Adrenal gland (tissue), 12 donors: ENCODE data around the gene ARPP21. TPM values are rescaled to one million over a fixed set of nuclear protein-coding genes. Genes with fewer than 3 reads are reported as not detected.
A peak's percentile ranks its signal among the peaks of the same experiment; 100 is the strongest.
"Not testable (repeated sequence)": the region's sequence is repeated elsewhere in the genome, so short reads cannot be mapped to it uniquely, and the experiment has no call there.

Experiments
- DNase-seq, 7 donors: peaks; one replicate each; pipeline ENCODE4 v3.0.0-alpha.2; 2019 to 2020
- H3K27ac ChIP-seq, 5 donors: fragments of 200-600 bp; sonication (generic) in 4 of 5; 1 replicate in 3 of 5; 2 replicates in 2 of 5; pipeline versions ENCODE4 v1.5.1 to v1.8.0; 2016 to 2020; ENCODE audit warnings: mild to moderate bottlenecking in 1 of 5
- H3K27me3 ChIP-seq: fragments of 200-600 bp; 2 replicates; pipeline ENCODE4 v1.8.0; 2021
- H3K36me3 ChIP-seq, 2 donors: fragments of 200-600 bp; replicated peaks in 1 of 2; 1 replicate in 1 of 2; 2 replicates in 1 of 2; pipeline versions ENCODE4 v1.5.1 to v1.8.0; 2018 to 2022
- H3K4me1 ChIP-seq, 2 donors: fragments of 200-600 bp; replicated peaks in 1 of 2; 1 replicate in 1 of 2; 2 replicates in 1 of 2; pipeline versions ENCODE4 v1.5.1 to v1.8.0; 2018 to 2021
- H3K4me3 ChIP-seq, 4 donors: fragments of 200-600 bp; sonication (generic) in 3 of 4; one replicate each; pipeline ENCODE4 v1.5.1; 2016 to 2018
- H3K9me3 ChIP-seq, 3 donors: fragments of 200-600 bp; sonication (generic) in 1 of 3; replicated peaks in 1 of 3; 1 replicate in 2 of 3; 2 replicates in 1 of 3; pipeline versions ENCODE4 v1.5.1 to v1.8.0; 2016 to 2021
- CTCF ChIP-seq, 6 experiments: fragments of 450-650 bp in 4 of 6; fragments of 200-600 bp in 2 of 6; sonication (generic) in 1 of 6; IDR thresholded peaks; 1 replicate in 5 of 6; 2 replicates in 1 of 6; pipeline versions ENCODE4 v1.5.1 to v1.8.0; 2016 to 2021; ENCODE audit warnings: antibody characterized with exemption in 6 of 6, mild to moderate bottlenecking in 2 of 6, moderate library complexity in 1 of 6
- POLR2A ChIP-seq, 2 donors: fragments of 450-650 bp; IDR thresholded peaks; one replicate each; pipeline ENCODE4 v1.6.1; 2017; ENCODE audit warnings: antibody characterized with exemption in 2 of 2, mild to moderate bottlenecking in 2 of 2, moderate library complexity in 1 of 2
- WGBS, 4 donors: extraction: QIAGEN DNeasy Blood & Tissue Kit in 2 of 4; methylation state at CpG; one replicate each; pipeline versions ENCODE4 v1.1.5 to v1.1.7; 2013 to 2017; 5-methylcytosine and 5-hydroxymethylcytosine counted together
- intact Hi-C, 2 donors: fragments of 100-400 bp; cut with DNase I; formaldehyde crosslinking; loops; one replicate each; pipeline versions ENCODE4 v1.14.1 to v1.15.0; 2022 to 2023
- polyA plus RNA-seq, 3 donors: library from polyadenylated mRNA; stranded (reverse); fragments of 200-250 nt in 2 of 3; fragments of 350-450 nt in 1 of 3; fragmentation: Illumina TruSeq in 1 of 3; extraction: RNeasy Lipid Tissue Mini Kit (QIAGEN cat#74804) in 1 of 3; gene quantifications; one replicate each; pipeline ENCODE4 v1.2.3, GENCODE V29; 2013 to 2014
- total RNA-seq, 9 donors: library from RNA; depleted of rRNA in 4 of 9; stranded (reverse); fragments of >200 nt in 4 of 9; fragments of 120-200 nt in 1 of 9; fragmentation: NEBNext Ultra II Directional in 1 of 9; extraction: Animal tissue kit (Norgen Biotek cat#: 25700) in 1 of 9; gene quantifications; one replicate each; pipeline versions ENCODE4 v1.1.0 to v1.2.4, GENCODE V29; 2013 to 2023
- donor health status: healthy with polysubstance abuse.
- donor health status: Bipolar disorder and iron deficiency.
- donor health status: DM: yes; HTN: yes; CAD: no.
- donor health status: DM: no; HTN: no; CAD: no.
- donor health status: DM: no; HTN: no; CAD: no.
- donor health status: DM: yes; HTN: yes; CAD: no.

The ARPP21 gene
- total and polyA plus RNA-seq, 12 donors: 0.32 to 0.79 (median 0.72) TPM; not detected in 9

- DNase-seq: peak in 3 of 7 donors; percentile 19 to 50 (median 37)
- intact Hi-C loops: no loop called here
- no peaks in the 10 kb centered on the region for H3K9me3 ChIP-seq
- WGBS, 4 donors: 42 to 49% (median 47%) methylated on average over 7 of the region's 7 CpGs
- H3K27me3 ChIP-seq: no peaks in the 10 kb centered on the region
- no peaks in the 10 kb centered on the region for H3K4me1 ChIP-seq
- no peaks in the 10 kb centered on the region for H3K36me3 ChIP-seq
- no peak overlapping the region for H3K27ac ChIP-seq
- TF ChIP-seq CTCF (IDR thresholded peaks at IDR 0.05) (no peak), POLR2A (IDR thresholded peaks at IDR 0.05) (no peak)
- no peak overlapping the region for H3K4me3 ChIP-seq
These were observed 36.9 kb upstream of the ARPP21 start for GRCh38 chr3:35602395-35602936.

- DNase-seq: no peak
- H3K4me3 ChIP-seq: no peak overlapping the region
- 41 to 60% (median 53%) methylated on average over 3 of the region's 3 CpGs for WGBS, 4 donors
- intact Hi-C loops: no loop called here
- no peaks in the 10 kb centered on the region for H3K27me3 ChIP-seq
- H3K9me3 ChIP-seq: no peaks in the 10 kb centered on the region
- no peaks in the 10 kb centered on the region for H3K36me3 ChIP-seq
- H3K4me1 ChIP-seq: no peaks in the 10 kb centered on the region
- H3K27ac ChIP-seq: no peak overlapping the region
- TF ChIP-seq CTCF (IDR thresholded peaks at IDR 0.05) (no peak), POLR2A (IDR thresholded peaks at IDR 0.05) (no peak)
These were observed 23.0 kb upstream of the ARPP21 start for GRCh38 chr3:35616346-35616745.

GRCh38 chr3:35617370-35617769 is 22.0 kb upstream of the ARPP21 start:
- Histone ChIP-seq H3K27ac (no peak overlapping the region), H3K4me1 (no peaks in the 10 kb centered on the region), H3K9me3 (no peaks in the 10 kb centered on the region), H3K27me3 (no peaks in the 10 kb centered on the region), H3K36me3 (no peaks in the 10 kb centered on the region), H3K4me3 (no peak overlapping the region)
- TF ChIP-seq POLR2A (IDR thresholded peaks at IDR 0.05): no peak
- TF ChIP-seq CTCF (IDR thresholded peaks at IDR 0.05): no peak
- no peak for DNase-seq
- WGBS, 4 donors: 86 to 95% (median 93%) methylated on average over 1 of the region's 1 CpG
- intact Hi-C loops: no loop called here

- H3K36me3 ChIP-seq, H3K4me1 ChIP-seq, DNase-seq, intact Hi-C loops, H3K4me3 ChIP-seq, H3K27ac ChIP-seq, H3K27me3 ChIP-seq, H3K9me3 ChIP-seq: not testable (repeated sequence)
- WGBS, 4 donors: 72 to 82% (median 78%) methylated on average over 2 of the region's 2 CpGs
These were observed 19.1 kb upstream of the ARPP21 start for GRCh38 chr3:35620238-35620637.

- Histone ChIP-seq H3K9me3 (no peaks in the 10 kb centered on the region), H3K27ac (no peak overlapping the region), H3K27me3 (no peaks in the 10 kb centered on the region), H3K36me3 (no peaks in the 10 kb centered on the region), H3K4me3 (no peak overlapping the region), H3K4me1 (no peaks in the 10 kb centered on the region)
- TF ChIP-seq POLR2A (IDR thresholded peaks at IDR 0.05) (no peak), CTCF (IDR thresholded peaks at IDR 0.05) (no peak)
- no peak for DNase-seq
- 57 to 82% (median 70%) methylated on average over 2 of the region's 2 CpGs for WGBS, 4 donors
- intact Hi-C loops: no loop called here
These were observed 14.6 kb upstream of the ARPP21 start for GRCh38 chr3:35624698-35625097.
